Esophagus muscularis mucosa (tissue), 4 donors: ENCODE measurements around the gene TTC29. TPM values are rescaled to one million over a fixed set of nuclear protein-coding genes. Genes with fewer than 3 reads are reported as not detected.
"Not testable (repeated sequence)": the region's sequence is repeated elsewhere in the genome, so short reads cannot be mapped to it uniquely, and the experiment has no call there.

Experiments
- DNase-seq: peaks from one replicate; pipeline ENCODE4 v3.0.0-alpha.2; 2017; ENCODE audit errors: extremely low spot score
- H3K27ac ChIP-seq, 4 donors: fragments of 200-600 bp; sonication (generic); replicated peaks in 1 of 4; 1 replicate in 3 of 4; 2 replicates in 1 of 4; pipeline ENCODE4 v1.5.1; 2016 to 2019; ENCODE audit warnings: mild to moderate bottlenecking in 1 of 4
- H3K27me3 ChIP-seq, 4 donors: fragments of 200-600 bp; sonication (generic); one replicate each; pipeline versions ENCODE4 v1.5.1 to v1.6.0; 2016 to 2019
- H3K36me3 ChIP-seq, 4 donors: fragments of 200-600 bp; sonication (generic); one replicate each; pipeline ENCODE4 v1.5.1; 2016 to 2019
- H3K4me1 ChIP-seq, 4 donors: fragments of 200-600 bp; sonication (generic); one replicate each; pipeline ENCODE4 v1.5.1; 2016 to 2019
- H3K4me3 ChIP-seq, 4 donors: fragments of 200-600 bp; sonication (generic); 1 replicate in 2 of 4; 2 replicates in 2 of 4; pipeline ENCODE4 v1.5.1; 2016 to 2019; ENCODE audit warnings: mild to moderate bottlenecking in 4 of 4, moderate library complexity in 1 of 4
- H3K9me3 ChIP-seq, 4 donors: fragments of 200-600 bp; sonication (generic); 1 replicate in 3 of 4; 2 replicates in 1 of 4; pipeline ENCODE4 v1.5.1; 2016 to 2019
- CTCF ChIP-seq, 3 experiments: fragments of 200-600 bp in 2 of 3; fragments of 450-650 bp in 1 of 3; sonication (generic) in 2 of 3; IDR thresholded peaks; one replicate each; pipeline ENCODE4 v1.5.1; 2017 to 2019; ENCODE audit warnings: antibody characterized with exemption in 3 of 3, mild to moderate bottlenecking in 2 of 3, moderate library complexity in 1 of 3
- EP300 ChIP-seq: sonication (generic); formaldehyde crosslinking; IDR thresholded peaks from one replicate; pipeline ENCODE4 v1.6.1; 2017; ENCODE audit warnings: antibody characterized with exemption
- POLR2A ChIP-seq: fragments of 450-650 bp; IDR thresholded peaks from one replicate; pipeline ENCODE4 v1.6.1; 2017; ENCODE audit warnings: antibody characterized with exemption, moderate library complexity, mild to moderate bottlenecking, low read depth
- POLR2AphosphoS5 ChIP-seq, 2 donors: sonication (generic); formaldehyde crosslinking; IDR thresholded peaks; one replicate each; pipeline ENCODE4 v1.6.1; 2017; ENCODE audit warnings: antibody characterized with exemption in 2 of 2
- WGBS: methylation state at CpG from one replicate; pipeline ENCODE4 v1.1.5; 2018; 5-methylcytosine and 5-hydroxymethylcytosine counted together
- intact Hi-C: fragments of 100-400 bp; cut with DNase I; formaldehyde crosslinking; loops from one replicate; pipeline ENCODE4 v1.15.1; 2023
- total RNA-seq, 4 donors: library from RNA; depleted of rRNA; stranded (reverse); fragments of >200 nt; gene quantifications; one replicate each; pipeline versions ENCODE4 v1.1.0 to v1.2.1, GENCODE V29; 2016

The TTC29 gene
- total RNA-seq, 4 donors from 2014 or later = not detected

DNA sequence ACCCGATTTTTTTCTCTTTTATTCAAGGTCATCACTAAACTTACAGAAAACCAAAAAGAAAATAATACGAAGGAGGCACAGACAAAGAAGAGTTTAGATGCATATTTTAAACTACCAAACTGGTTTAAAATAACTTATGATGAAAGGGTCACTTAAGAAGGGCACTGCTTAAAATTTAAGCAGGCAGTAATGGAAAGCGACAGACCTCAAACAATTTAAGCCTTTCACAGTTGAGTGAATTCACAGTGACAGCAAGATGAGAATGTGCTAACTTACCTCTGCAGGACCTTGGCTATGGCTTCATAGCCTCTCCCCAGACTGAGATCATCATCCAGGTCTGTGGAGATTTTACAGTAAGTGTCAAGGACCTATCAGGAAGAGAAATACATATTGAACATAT lies 112.1 kb downstream of the TTC29 start:
- Histone ChIP-seq H3K27ac (no peak overlapping the region), H3K36me3 (no peaks in the 10 kb centered on the region), H3K4me3 (no peak overlapping the region), H3K4me1 (no peaks in the 10 kb centered on the region), H3K27me3 (no peaks in the 10 kb centered on the region), H3K9me3 (no peaks in the 10 kb centered on the region)
- DNase-seq = no peak
- 72% methylated on average over 3 of the region's 3 CpGs for WGBS
- intact Hi-C loops = no loop called here
- TF ChIP-seq POLR2AphosphoS5 (IDR thresholded peaks at IDR 0.05) = no peak
- no peak for TF ChIP-seq EP300
- no peak for TF ChIP-seq POLR2A
- TF ChIP-seq CTCF (IDR thresholded peaks at IDR 0.05) = no peak

DNA sequence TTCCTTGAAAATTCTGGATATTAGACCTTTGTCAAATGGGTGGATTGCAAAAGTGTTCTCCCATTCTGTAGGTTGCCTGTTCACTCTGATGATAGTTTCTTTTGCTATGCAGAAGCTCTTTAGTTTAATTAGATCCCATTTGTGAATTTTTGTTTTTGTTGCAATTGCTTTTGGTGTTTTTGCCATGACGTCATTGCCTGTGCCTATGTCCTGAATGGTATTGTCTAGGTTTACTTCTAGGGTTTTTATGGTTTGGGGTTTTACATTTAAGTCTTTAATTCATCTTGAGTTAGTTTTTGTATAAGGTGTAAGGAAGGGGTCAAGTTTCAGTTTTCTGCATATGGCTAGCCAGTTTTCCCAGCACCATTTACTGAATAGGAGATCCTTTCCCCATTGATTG lies 122.7 kb downstream of the TTC29 start:
- H3K27me3 ChIP-seq, H3K9me3 ChIP-seq, H3K36me3 ChIP-seq, intact Hi-C loops, H3K4me1 ChIP-seq, H3K4me3 ChIP-seq, DNase-seq, H3K27ac ChIP-seq: not testable (repeated sequence)
- 95% methylated on average over 1 of the region's 1 CpG for WGBS

DNA sequence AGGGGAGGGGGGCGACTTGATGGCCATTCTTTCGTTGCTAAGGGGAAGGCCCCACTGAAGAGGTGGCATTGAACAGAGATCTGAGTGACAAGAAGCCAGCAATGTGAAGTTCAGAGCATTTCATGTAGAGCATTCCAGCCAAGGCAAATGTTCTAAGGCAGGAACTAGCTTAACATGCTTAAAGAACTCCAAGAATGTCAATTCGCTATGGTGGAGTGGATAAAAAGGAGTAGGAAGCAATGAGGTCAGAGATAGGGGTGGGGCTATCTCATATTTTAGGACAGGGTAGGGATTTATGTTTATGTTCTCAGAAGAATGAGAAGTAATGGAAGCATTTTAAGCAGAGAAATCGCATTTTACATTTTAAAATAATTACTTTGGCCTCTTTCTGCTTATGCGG lies 130.9 kb downstream of the TTC29 start:
- Histone ChIP-seq H3K27ac (no peak overlapping the region), H3K4me1 (no peaks in the 10 kb centered on the region), H3K36me3 (no peaks in the 10 kb centered on the region), H3K27me3 (no peaks in the 10 kb centered on the region), H3K4me3 (no peak overlapping the region), H3K9me3 (peaks cover 0 to 3% (median 0%) of the 10 kb centered on the region in 4 donors)
- 75% methylated on average over 5 of the region's 5 CpGs for WGBS
- DNase-seq = no peak
- no peak for TF ChIP-seq POLR2AphosphoS5 (IDR thresholded peaks at IDR 0.05)
- TF ChIP-seq EP300 = no peak
- no peak for TF ChIP-seq POLR2A
- TF ChIP-seq CTCF (IDR thresholded peaks at IDR 0.05) = no peak
- intact Hi-C loops = no loop called here

- DNase-seq = no peak
- H3K9me3 ChIP-seq = no peaks in the 10 kb centered on the region
- no peak overlapping the region for H3K27ac ChIP-seq
- H3K27me3 ChIP-seq = no peaks in the 10 kb centered on the region
- H3K36me3 ChIP-seq = no peaks in the 10 kb centered on the region
- TF ChIP-seq POLR2A (no peak), POLR2AphosphoS5 (IDR thresholded peaks at IDR 0.05) (no peak), EP300 (no peak), CTCF (IDR thresholded peaks at IDR 0.05) (no peak)
- WGBS = 19% methylated on average over 2 of the region's 2 CpGs
- H3K4me1 ChIP-seq = no peaks in the 10 kb centered on the region
- H3K4me3 ChIP-seq = no peak overlapping the region
- intact Hi-C loops = no loop called here
Observed at GRCh38 chr4:146795711-146796110, 150.0 kb downstream of the TTC29 start.

DNA sequence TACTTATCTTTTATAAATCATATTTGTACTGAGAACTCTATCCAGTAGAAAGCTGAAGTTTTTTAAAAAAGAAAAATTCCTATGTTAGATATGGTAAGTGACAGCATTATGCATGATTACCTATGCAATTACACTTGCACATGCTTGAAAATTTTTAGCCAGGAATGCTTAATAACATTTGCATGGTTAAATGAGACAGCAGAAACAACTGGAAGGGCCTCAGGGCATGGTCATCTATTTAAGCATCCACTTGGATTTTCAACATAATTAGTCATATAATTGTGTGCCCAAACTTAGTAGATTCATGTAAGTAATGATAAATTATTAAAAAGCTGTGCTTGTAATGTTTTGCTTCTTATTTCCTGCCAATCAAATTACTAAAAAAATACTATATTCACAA lies 151.9 kb downstream of the TTC29 start:
- Histone ChIP-seq H3K4me3 (no peak overlapping the region), H3K9me3 (no peaks in the 10 kb centered on the region), H3K27me3 (no peaks in the 10 kb centered on the region), H3K4me1 (no peaks in the 10 kb centered on the region), H3K27ac (no peak overlapping the region), H3K36me3 (no peaks in the 10 kb centered on the region)
- DNase-seq = no peak
- TF ChIP-seq POLR2AphosphoS5 (IDR thresholded peaks at IDR 0.05) (no peak), CTCF (IDR thresholded peaks at IDR 0.05) (no peak), POLR2A (no peak)
- intact Hi-C loops = no loop called here
